H9 (cell line): ENCODE results near the gene RASA4B. TPM values are rescaled to one million over a fixed set of nuclear protein-coding genes. Genes with fewer than 3 reads are reported as not detected.

Experiments
- DNase-seq: peaks from one replicate; pipeline ENCODE4 v3.0.0-alpha.2; 2017
- H2AFZ ChIP-seq: one replicate; pipeline ENCODE4 v1.6.1; 2013; ENCODE audit warnings: mild to moderate bottlenecking, low read length, control low read depth, moderate library complexity
- H2AK5ac ChIP-seq: 2 replicates; pipeline ENCODE4 v1.6.1; 2013; ENCODE audit warnings: low read length, control low read depth, mixed read lengths; ENCODE audit not compliant: insufficient read length
- H2BK120ac ChIP-seq: one replicate; pipeline ENCODE4 v1.6.1; 2013; ENCODE audit warnings: low read depth, mild to moderate bottlenecking, low read length, control low read depth, inconsistent platforms; ENCODE audit not compliant: poor library complexity, severe bottlenecking
- H2BK12ac ChIP-seq: 2 replicates; pipeline ENCODE4 v1.6.1; 2013; ENCODE audit warnings: low read length, control low read depth, mixed read lengths, low read depth; ENCODE audit not compliant: insufficient read length
- H2BK15ac ChIP-seq: 2 replicates; pipeline ENCODE4 v1.6.1; 2013; ENCODE audit warnings: low read depth, low read length, control low read depth
- H2BK20ac ChIP-seq: one replicate; pipeline ENCODE4 v1.6.1; 2013; ENCODE audit warnings: low read depth, mild to moderate bottlenecking, low read length, control low read depth, inconsistent platforms; ENCODE audit not compliant: poor library complexity, severe bottlenecking
- H2BK5ac ChIP-seq: 2 replicates; pipeline ENCODE4 v1.6.1; 2013; ENCODE audit warnings: low read length, control low read depth, mixed read lengths; ENCODE audit not compliant: insufficient read length
- H3K14ac ChIP-seq: 2 replicates; pipeline ENCODE4 v1.6.1; 2013; ENCODE audit warnings: low read length, control low read depth; ENCODE audit not compliant: insufficient read depth
- H3K18ac ChIP-seq: 2 replicates; pipeline ENCODE4 v1.6.1; 2013; ENCODE audit warnings: low read depth, mild to moderate bottlenecking, mixed read lengths, low read length, control low read depth; ENCODE audit not compliant: insufficient read length
- H3K23ac ChIP-seq: 2 replicates; pipeline ENCODE4 v1.6.1; 2013; ENCODE audit warnings: low read length, control low read depth, mixed read lengths, low read depth; ENCODE audit not compliant: insufficient read length
- H3K23me2 ChIP-seq: 2 replicates; pipeline ENCODE4 v1.6.1; 2013; ENCODE audit warnings: low read depth, mild to moderate bottlenecking, mixed read lengths, low read length, control low read depth; ENCODE audit not compliant: insufficient read length, poor library complexity, severe bottlenecking
- H3K27ac ChIP-seq: 2 replicates; pipeline ENCODE4 v1.5.1; 2013; ENCODE audit warnings: low read length, control low read depth, mixed read lengths, low read depth; ENCODE audit not compliant: insufficient read length
- H3K27me3 ChIP-seq: 2 replicates; pipeline ENCODE4 v1.6.1; 2013; ENCODE audit warnings: low read length, control low read depth, inconsistent platforms; ENCODE audit not compliant: insufficient read depth
- H3K4ac ChIP-seq: 2 replicates; pipeline ENCODE4 v1.6.1; 2013; ENCODE audit warnings: low read depth, mild to moderate bottlenecking, control low read depth, inconsistent platforms, low read length, moderate library complexity
- H3K4me1 ChIP-seq: 2 replicates; pipeline ENCODE4 v1.6.1; 2013; ENCODE audit warnings: low read length, control low read depth, inconsistent platforms; ENCODE audit not compliant: insufficient read depth
- H3K4me2 ChIP-seq: 2 replicates; pipeline ENCODE4 v1.6.1; 2013; ENCODE audit warnings: low read length, control low read depth, mixed read lengths; ENCODE audit not compliant: insufficient read length, insufficient read depth
- H3K56ac ChIP-seq: 2 replicates; pipeline ENCODE4 v1.6.1; 2013; ENCODE audit warnings: low read depth, mild to moderate bottlenecking, mixed read lengths, low read length, control low read depth; ENCODE audit not compliant: insufficient read length
- H3K79me1 ChIP-seq: 2 replicates; pipeline ENCODE4 v1.6.1; 2013; ENCODE audit warnings: low read depth, mild to moderate bottlenecking, moderate library complexity, low read length, control low read depth, inconsistent platforms; ENCODE audit not compliant: insufficient read depth, poor library complexity, severe bottlenecking
- H3K79me2 ChIP-seq: 2 replicates; pipeline ENCODE4 v1.6.1; 2013; ENCODE audit warnings: low read length, control low read depth, inconsistent platforms; ENCODE audit not compliant: insufficient read depth
- H3K9ac ChIP-seq: 2 replicates; pipeline ENCODE4 v1.6.1; 2013; ENCODE audit warnings: low read length, control low read depth, mixed read lengths; ENCODE audit not compliant: insufficient read length; ENCODE audit errors: extremely low read depth
- H3K9me3 ChIP-seq: one replicate; pipeline ENCODE4 v1.6.1; 2013; ENCODE audit warnings: low read depth, low read length, inconsistent platforms; ENCODE audit not compliant: control insufficient read depth
- H3T11ph ChIP-seq: one replicate; pipeline ENCODE4 v1.6.1; 2013; ENCODE audit warnings: mild to moderate bottlenecking, low read length, control low read depth, inconsistent platforms
- H4K20me1 ChIP-seq: one replicate; pipeline ENCODE4 v1.6.1; 2013; ENCODE audit not compliant: control insufficient read depth, insufficient read length, insufficient read depth
- H4K5ac ChIP-seq: 2 replicates; pipeline ENCODE4 v1.6.1; 2013; ENCODE audit warnings: low read depth, mild to moderate bottlenecking, mixed read lengths, low read length, control low read depth; ENCODE audit not compliant: insufficient read length
- H4K8ac ChIP-seq: replicated peaks from 2 replicates; pipeline ENCODE4 v1.6.1; 2013; ENCODE audit warnings: low read length, control low read depth, mixed read lengths, low read depth; ENCODE audit not compliant: insufficient read length
- H4K91ac ChIP-seq: 2 replicates; pipeline ENCODE4 v1.6.1; 2013; ENCODE audit warnings: low read depth, mild to moderate bottlenecking, moderate library complexity, mixed read lengths, low read length, control low read depth; ENCODE audit not compliant: insufficient read length
- H3K27ac Mint-ChIP-seq, 3 experiments: 2 replicates in 2 of 3; 3 replicates in 1 of 3; pipeline ENCODE4 v1.8.0; 2020 to 2021; ENCODE audit warnings: mixed read lengths in 3 of 3, mild to moderate bottlenecking in 1 of 3, moderate library complexity in 1 of 3
- H3K27me3 Mint-ChIP-seq: 2 replicates; pipeline ENCODE4 v1.8.0; 2021; ENCODE audit warnings: low read depth, mild to moderate bottlenecking, moderate library complexity, mixed read lengths
- H3K36me3 Mint-ChIP-seq, 3 experiments: 2 replicates in 2 of 3; 3 replicates in 1 of 3; pipeline ENCODE4 v1.8.0; 2020 to 2021; ENCODE audit warnings: low read depth in 3 of 3, mixed read lengths in 3 of 3; ENCODE audit not compliant: insufficient read depth in 1 of 3
- H3K4me1 Mint-ChIP-seq, 2 experiments: 2 replicates each; pipeline ENCODE4 v1.8.0; 2020; ENCODE audit warnings: mixed read lengths in 2 of 2
- H3K4me3 Mint-ChIP-seq, 2 experiments: 2 replicates in 1 of 2; 3 replicates in 1 of 2; pipeline ENCODE4 v1.8.0; 2020 to 2021; ENCODE audit warnings: mild to moderate bottlenecking in 2 of 2, mixed read lengths in 2 of 2, moderate library complexity in 1 of 2
- H3K9me3 Mint-ChIP-seq, 2 experiments: 2 replicates in 1 of 2; 3 replicates in 1 of 2; pipeline ENCODE4 v1.8.0; 2020; ENCODE audit warnings: mild to moderate bottlenecking in 2 of 2, mixed read lengths in 2 of 2, moderate library complexity in 1 of 2
- WGBS: extraction: QIAGEN DNeasy Blood & Tissue Kit; methylation state at CpG from one replicate; pipeline ENCODE4 v1.1.7; 2013; ENCODE audit warnings: missing lambda C conversion rate, low lambda C conversion rate, mixed read lengths; ENCODE audit not compliant: insufficient read length; ENCODE audit errors: extremely low coverage; 5-methylcytosine and 5-hydroxymethylcytosine counted together
- total RNA-seq: library from RNA; stranded (reverse); gene quantifications from 2 replicates; pipeline ENCODE4 v1.2.1, GENCODE V29; 2021
- TF ChIP-seq, protein P1 (sequence below): fragments of 200-600 bp; sonication (generic); conservative IDR thresholded peaks from 3 replicates; pipeline ENCODE4 v1.8.0; 2021; ENCODE audit warnings: antibody characterized with exemption, mild to moderate bottlenecking

RASA4B gene
- total RNA-seq, 1 experiment from 2014 or later = 3.7 TPM

GRCh38 chr7:102434039-102434486 lies 83.5 kb downstream of the RASA4B start:
- Histone ChIP-seq H3K9me3 (no peaks in the 10 kb centered on the region), H3T11ph (no peak overlapping the region), H2BK20ac (no peak overlapping the region), H2BK5ac (no peak overlapping the region), H3K23me2 (peaks cover 9% of the 10 kb centered on the region), H3K56ac (no peak overlapping the region), H2BK12ac (no peak overlapping the region), H2BK15ac (no peak overlapping the region), H3K79me1 (no peaks in the 10 kb centered on the region), H4K20me1 (no peaks in the 10 kb centered on the region), H2AK5ac (no peak overlapping the region), H2AFZ (no peak overlapping the region), H4K5ac (no peak overlapping the region), H4K91ac (no peak overlapping the region), H3K14ac (no peak overlapping the region), H3K27ac (no peak overlapping the region), H3K79me2 (no peaks in the 10 kb centered on the region), H3K27me3 (no peaks in the 10 kb centered on the region), H4K8ac (no peak overlapping the region), H2BK120ac (no peak overlapping the region), H3K23ac (no peak overlapping the region), H3K4me2 (peak overlapping the region; percentile 26), H3K18ac (no peak overlapping the region), H3K4ac (no peak overlapping the region), H3K9ac (peak overlapping the region; percentile 21), H3K4me1 (no peaks in the 10 kb centered on the region; the same call in 1 of the 2 replicates)
- Mint-ChIP-seq H3K9me3 (no peaks in the 10 kb centered on the region), H3K27me3 (peaks cover 7% of the 10 kb centered on the region), H3K4me1 (peaks cover 21% of the 10 kb centered on the region in 2 experiments), H3K27ac (no peak overlapping the region; a peak in 1 of 7 replicates), H3K4me3 (peak overlapping the region; percentile 75 to 87), H3K36me3 (peaks cover 0 to 16% (median under 1%) of the 10 kb centered on the region in 3 experiments; a peak in 5 of 7 replicates)
- TF ChIP-seq, protein P1, sequence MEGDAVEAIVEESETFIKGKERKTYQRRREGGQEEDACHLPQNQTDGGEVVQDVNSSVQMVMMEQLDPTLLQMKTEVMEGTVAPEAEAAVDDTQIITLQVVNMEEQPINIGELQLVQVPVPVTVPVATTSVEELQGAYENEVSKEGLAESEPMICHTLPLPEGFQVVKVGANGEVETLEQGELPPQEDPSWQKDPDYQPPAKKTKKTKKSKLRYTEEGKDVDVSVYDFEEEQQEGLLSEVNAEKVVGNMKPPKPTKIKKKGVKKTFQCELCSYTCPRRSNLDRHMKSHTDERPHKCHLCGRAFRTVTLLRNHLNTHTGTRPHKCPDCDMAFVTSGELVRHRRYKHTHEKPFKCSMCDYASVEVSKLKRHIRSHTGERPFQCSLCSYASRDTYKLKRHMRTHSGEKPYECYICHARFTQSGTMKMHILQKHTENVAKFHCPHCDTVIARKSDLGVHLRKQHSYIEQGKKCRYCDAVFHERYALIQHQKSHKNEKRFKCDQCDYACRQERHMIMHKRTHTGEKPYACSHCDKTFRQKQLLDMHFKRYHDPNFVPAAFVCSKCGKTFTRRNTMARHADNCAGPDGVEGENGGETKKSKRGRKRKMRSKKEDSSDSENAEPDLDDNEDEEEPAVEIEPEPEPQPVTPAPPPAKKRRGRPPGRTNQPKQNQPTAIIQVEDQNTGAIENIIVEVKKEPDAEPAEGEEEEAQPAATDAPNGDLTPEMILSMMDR = no peak
- no CpG with 5 or more reads among the region's 9 CpGs for WGBS
- DNase-seq = no peak
